ENCODE measurements around the gene DDIAS. TPM values are rescaled to one million over a fixed set of nuclear protein-coding genes. Genes with fewer than 3 reads are reported as not detected.

Gene DDIAS
- total RNA-seq, 1 donor from 2014 or later, result 0.11 TPM

GRCh38 chr11:82865841-82866240, 35.7 kb upstream of the DDIAS start:
- no peak for TF ChIP-seq CTCF (IDR thresholded peaks at IDR 0.05)
- no peaks in the 10 kb centered on the region for H3K27me3 ChIP-seq
- intact Hi-C loops (cut with DNase I), result loop anchor here (2.0 kb wide), 1 partner anchor 35 kb away; the partner anchor contains the start of genes DDIAS and PRCP
- no peak for DNase-seq (ENCODE audit: low spot score in 2 of 2)
- H3K27ac ChIP-seq, result no peak overlapping the region
- peaks cover 0 to 2% of the 10 kb centered on the region in 2 donors for H3K4me1 ChIP-seq
- no peaks in the 10 kb centered on the region for H3K9me3 ChIP-seq
- H3K36me3 ChIP-seq, result no peaks in the 10 kb centered on the region
- no peak overlapping the region for H3K4me3 ChIP-seq

- Histone ChIP-seq H3K36me3 (no peaks in the 10 kb centered on the region), H3K27me3 (no peaks in the 10 kb centered on the region), H3K9me3 (no peaks in the 10 kb centered on the region), H3K27ac (no peak overlapping the region), H3K4me3 (peak overlapping the region in 1 of 2 donors; percentile 25), H3K4me1 (peaks cover 0 to 2% of the 10 kb centered on the region in 2 donors)
- intact Hi-C loops (cut with DNase I), result loop anchor here (1.0 to 2.0 kb wide), 2 partner anchors 33 to 60 kb away; partner anchors contain the start of genes DDIAS and PRCP
- TF ChIP-seq CTCF (IDR thresholded peaks at IDR 0.05), result peak; percentile 51 to 73 (median 65)
- DNase-seq (ENCODE audit: low spot score in 2 of 2), result peak in 1 of 2 donors; percentile 89
Measured at GRCh38 chr11:82867495-82868082, 33.9 kb upstream of the DDIAS start.

GRCh38 chr11:82869657-82870056, 31.9 kb upstream of the DDIAS start:
- no peak overlapping the region for H3K4me3 ChIP-seq
- intact Hi-C loops (cut with DNase I), result no loop called here
- H3K9me3 ChIP-seq, result no peaks in the 10 kb centered on the region
- no peaks in the 10 kb centered on the region for H3K4me1 ChIP-seq
- TF ChIP-seq CTCF (IDR thresholded peaks at IDR 0.05), result no peak
- H3K36me3 ChIP-seq, result no peaks in the 10 kb centered on the region
- H3K27me3 ChIP-seq, result no peaks in the 10 kb centered on the region
- H3K27ac ChIP-seq, result no peak overlapping the region
- no peak for DNase-seq (ENCODE audit: low spot score in 2 of 2)

GRCh38 chr11:82871646-82872045, 29.9 kb upstream of the DDIAS start:
- H3K4me3 ChIP-seq, result no peak overlapping the region

GRCh38 chr11:82872377-82873150, 29.0 kb upstream of the DDIAS start:
- Histone ChIP-seq H3K27ac (no peak overlapping the region), H3K36me3 (no peaks in the 10 kb centered on the region), H3K4me3 (no peak overlapping the region), H3K9me3 (no peaks in the 10 kb centered on the region), H3K4me1 (no peaks in the 10 kb centered on the region), H3K27me3 (no peaks in the 10 kb centered on the region)
- no peak for TF ChIP-seq CTCF (IDR thresholded peaks at IDR 0.05)
- intact Hi-C loops (cut with DNase I), result no loop called here
- DNase-seq (ENCODE audit: low spot score in 2 of 2), result no peak

More at GRCh38 chr11:82871646-82872045, 29.9 kb upstream of the DDIAS start:
- H3K9me3 ChIP-seq, result no peaks in the 10 kb centered on the region
- no peak for TF ChIP-seq CTCF (IDR thresholded peaks at IDR 0.05)
- intact Hi-C loops (cut with DNase I), result no loop called here
- no peak for DNase-seq (ENCODE audit: low spot score in 2 of 2)
- no peaks in the 10 kb centered on the region for H3K4me1 ChIP-seq
- no peaks in the 10 kb centered on the region for H3K27me3 ChIP-seq
- no peaks in the 10 kb centered on the region for H3K36me3 ChIP-seq
- H3K27ac ChIP-seq, result no peak overlapping the region
